ENCODE results near the gene TMEFF1.

Gene TMEFF1

DNA sequence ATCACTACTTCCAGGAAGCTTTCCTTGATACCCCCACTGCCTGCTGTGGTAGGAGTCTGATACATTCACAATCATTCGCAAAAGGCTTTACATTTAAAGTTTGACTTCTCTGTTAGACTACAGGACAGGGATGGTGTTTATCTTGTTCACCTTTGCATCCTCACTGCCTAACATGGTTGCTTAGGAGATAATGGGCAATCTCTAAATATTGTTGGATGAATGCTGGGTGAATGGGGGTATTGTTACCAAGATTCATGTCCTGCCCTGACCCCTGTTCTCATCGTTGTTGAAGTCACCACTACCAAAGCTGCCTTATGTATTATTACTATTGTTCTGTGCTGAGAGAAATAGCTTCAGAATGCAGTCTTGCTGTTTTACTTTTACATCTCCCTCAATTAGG, 7.7 kb upstream of the TMEFF1 start:
- ChIA-PET CTCF (interaction anchor here (1.0 to 3.6 kb wide), 5 partner anchors 14 to 654 kb away, joined by 3 to 12 read pairs (median 4); no protein-coding TSS in a partner anchor), POLR2A (interaction anchor here (0.6 kb wide), 1 partner anchor 58 kb away, joined by 8 read pairs; no protein-coding TSS in a partner anchor)
- DNase-seq (ENCODE audit: extremely low spot score), result no peak
- TF ChIP-seq, protein P1, sequence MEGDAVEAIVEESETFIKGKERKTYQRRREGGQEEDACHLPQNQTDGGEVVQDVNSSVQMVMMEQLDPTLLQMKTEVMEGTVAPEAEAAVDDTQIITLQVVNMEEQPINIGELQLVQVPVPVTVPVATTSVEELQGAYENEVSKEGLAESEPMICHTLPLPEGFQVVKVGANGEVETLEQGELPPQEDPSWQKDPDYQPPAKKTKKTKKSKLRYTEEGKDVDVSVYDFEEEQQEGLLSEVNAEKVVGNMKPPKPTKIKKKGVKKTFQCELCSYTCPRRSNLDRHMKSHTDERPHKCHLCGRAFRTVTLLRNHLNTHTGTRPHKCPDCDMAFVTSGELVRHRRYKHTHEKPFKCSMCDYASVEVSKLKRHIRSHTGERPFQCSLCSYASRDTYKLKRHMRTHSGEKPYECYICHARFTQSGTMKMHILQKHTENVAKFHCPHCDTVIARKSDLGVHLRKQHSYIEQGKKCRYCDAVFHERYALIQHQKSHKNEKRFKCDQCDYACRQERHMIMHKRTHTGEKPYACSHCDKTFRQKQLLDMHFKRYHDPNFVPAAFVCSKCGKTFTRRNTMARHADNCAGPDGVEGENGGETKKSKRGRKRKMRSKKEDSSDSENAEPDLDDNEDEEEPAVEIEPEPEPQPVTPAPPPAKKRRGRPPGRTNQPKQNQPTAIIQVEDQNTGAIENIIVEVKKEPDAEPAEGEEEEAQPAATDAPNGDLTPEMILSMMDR (IDR thresholded peaks at IDR 0.05; ENCODE audit: control extremely low read depth, extremely low read depth, low read depth, missing control alignments), result no peak

GRCh38 chr9:100465761-100466160, 7.2 kb upstream of the TMEFF1 start:
- CTCF ChIA-PET, result interaction anchor here (1.0 to 3.6 kb wide), 6 partner anchors 14 to 655 kb away, joined by 3 to 12 read pairs (median 4); no protein-coding TSS in a partner anchor
- no peak for DNase-seq (ENCODE audit: extremely low spot score)
- POLR2A ChIA-PET, result interaction anchor here (0.6 kb wide), 1 partner anchor 59 kb away, joined by 8 read pairs; no protein-coding TSS in a partner anchor
- TF ChIP-seq, protein P1 (IDR thresholded peaks at IDR 0.05; ENCODE audit: control extremely low read depth, extremely low read depth, low read depth, missing control alignments), result no peak

DNA sequence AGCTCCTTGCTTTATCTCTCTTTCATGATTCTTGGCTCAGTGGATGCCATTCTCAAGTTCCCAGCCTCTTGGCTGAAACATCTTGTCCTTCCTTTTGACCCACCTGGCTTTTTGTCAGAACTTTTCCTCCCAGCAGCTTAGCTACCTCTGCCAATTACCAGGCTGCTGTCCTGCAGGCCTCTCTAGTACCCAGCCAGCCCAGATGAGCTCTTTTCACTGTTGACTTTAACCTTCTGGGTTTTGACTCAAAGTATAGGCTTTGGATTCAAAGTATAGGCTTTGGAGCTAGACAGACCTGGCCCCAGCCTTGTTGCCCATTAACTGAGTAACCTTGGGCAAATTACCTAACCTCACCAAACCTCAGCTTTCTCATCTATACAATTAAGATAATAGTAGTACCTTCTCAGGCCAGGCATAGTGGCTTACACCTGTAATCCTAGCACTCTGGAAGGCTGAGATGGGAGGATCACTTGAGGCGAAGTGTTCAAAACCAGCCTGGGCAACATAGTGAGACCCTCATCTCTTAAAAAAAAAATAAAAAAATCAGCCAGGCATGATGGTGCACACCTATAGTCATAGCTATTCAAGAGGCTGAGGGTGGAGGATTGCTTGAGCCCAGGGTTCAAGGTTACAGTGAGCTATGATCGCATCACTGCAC, 6.6 kb upstream of the TMEFF1 start:
- TF ChIP-seq, protein P1 (IDR thresholded peaks at IDR 0.05; ENCODE audit: control extremely low read depth, extremely low read depth, low read depth, missing control alignments), result no peak
- no peak for DNase-seq (ENCODE audit: extremely low spot score)
- ChIA-PET POLR2A (interaction anchor here (0.6 kb wide), 1 partner anchor 59 kb away, joined by 8 read pairs; no protein-coding TSS in a partner anchor), CTCF (interaction anchor here (1.0 to 3.6 kb wide), 6 partner anchors 10 to 655 kb away, joined by 3 to 12 read pairs (median 4); no protein-coding TSS in a partner anchor)

GRCh38 chr9:100466829-100467221, 6.1 kb upstream of the TMEFF1 start:
- TF ChIP-seq, protein P1 (IDR thresholded peaks at IDR 0.05; ENCODE audit: control extremely low read depth, extremely low read depth, low read depth, missing control alignments), result no peak
- POLR2A ChIA-PET, result no interaction called here
- CTCF ChIA-PET, result interaction anchor here (1.0 to 3.6 kb wide), 6 partner anchors 9 to 656 kb away, joined by 3 to 12 read pairs (median 4); no protein-coding TSS in a partner anchor
- DNase-seq (ENCODE audit: extremely low spot score), result no peak

DNA sequence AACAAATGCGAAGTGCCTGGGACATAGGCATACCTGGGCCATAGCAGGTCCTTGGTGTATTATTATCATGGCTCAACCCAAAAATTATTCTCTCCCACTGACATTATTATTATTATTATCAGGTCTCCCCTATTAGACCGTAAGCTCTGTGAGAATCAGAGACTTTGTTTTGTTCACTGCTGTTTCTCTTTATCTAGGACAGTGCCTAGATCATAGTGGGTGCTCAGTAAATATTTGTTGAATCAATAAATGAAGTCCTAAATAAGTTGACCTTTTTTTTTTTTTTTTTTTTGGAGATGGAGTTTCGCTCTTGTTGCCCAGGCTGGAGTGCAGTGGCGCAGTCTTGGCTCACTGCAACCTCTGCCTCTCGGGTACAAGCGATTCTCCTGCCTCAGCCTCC, 4.9 kb upstream of the TMEFF1 start:
- ChIA-PET POLR2A (no interaction called here), CTCF (no interaction called here)
- TF ChIP-seq, protein P1 (IDR thresholded peaks at IDR 0.05; ENCODE audit: control extremely low read depth, extremely low read depth, low read depth, missing control alignments), result no peak
- no peak for DNase-seq (ENCODE audit: extremely low spot score)

DNA sequence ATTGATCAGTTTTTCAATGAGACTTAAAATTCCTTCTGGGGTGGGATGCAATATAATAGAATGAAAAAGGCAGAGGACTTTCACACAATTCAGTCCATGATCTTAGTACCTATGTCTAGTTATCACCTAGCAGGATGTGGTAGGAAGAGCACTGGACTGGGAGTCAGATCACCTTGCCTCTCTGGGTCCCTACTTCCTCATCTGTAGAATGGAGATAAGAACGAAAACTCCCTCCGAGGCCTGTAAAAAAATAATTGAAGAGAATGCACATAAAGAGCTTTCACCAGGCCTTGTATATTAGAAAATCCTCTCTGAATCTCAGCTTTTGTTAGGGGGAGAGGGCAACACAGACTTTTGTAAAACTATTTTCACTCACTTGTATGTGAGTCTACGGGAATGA, 681 bp upstream of the TMEFF1 start:
- ChIA-PET CTCF (interaction anchor here (1.1 to 1.9 kb wide), 7 partner anchors 9 to 1287 kb away, joined by 3 to 8 read pairs (median 4); no protein-coding TSS in a partner anchor), POLR2A (no interaction called here)
- TF ChIP-seq, protein P1 (IDR thresholded peaks at IDR 0.05; ENCODE audit: control extremely low read depth, extremely low read depth, low read depth, missing control alignments), result no peak
- no peak for DNase-seq (ENCODE audit: extremely low spot score)
